ENCODE measurements around the gene PCCA. TPM values are rescaled to one million over a fixed set of nuclear protein-coding genes. Genes with fewer than 3 reads are reported as not detected.
"Not testable (repeated sequence)": the region's sequence is repeated elsewhere in the genome, so short reads cannot be mapped to it uniquely, and the experiment has no call there.

PCCA gene
- total RNA-seq, 1 experiment from 2014 or later, result 22.8 TPM

GRCh38 chr13:100541897-100542825 lies 453.3 kb downstream of the PCCA start:
- DNase-seq (ENCODE audit: low spot score), result no peak

DNA sequence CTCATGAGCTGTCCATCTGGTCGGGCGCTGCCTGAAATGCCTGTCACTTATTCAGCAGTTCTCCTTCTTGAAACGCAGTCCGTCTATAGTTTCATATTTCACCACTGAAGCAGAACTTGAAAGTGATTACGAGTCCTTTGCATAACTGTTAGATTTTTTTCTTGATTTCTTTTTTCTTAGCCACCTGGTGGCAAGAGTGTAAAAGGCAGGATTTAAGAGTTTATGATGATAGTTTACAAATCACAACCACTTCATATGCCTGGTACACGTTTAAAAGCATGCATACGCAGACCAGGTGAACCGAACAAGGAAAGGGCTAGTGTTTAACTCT lies 453.9 kb downstream of the PCCA start:
- peak; percentile 15 for DNase-seq (ENCODE audit: low spot score)

GRCh38 chr13:100543872-100544602 lies 455.1 kb downstream of the PCCA start:
- no peak for DNase-seq (ENCODE audit: low spot score)

GRCh38 chr13:100544866-100545683 lies 456.2 kb downstream of the PCCA start:
- DNase-seq (ENCODE audit: low spot score), result no peak

DNA sequence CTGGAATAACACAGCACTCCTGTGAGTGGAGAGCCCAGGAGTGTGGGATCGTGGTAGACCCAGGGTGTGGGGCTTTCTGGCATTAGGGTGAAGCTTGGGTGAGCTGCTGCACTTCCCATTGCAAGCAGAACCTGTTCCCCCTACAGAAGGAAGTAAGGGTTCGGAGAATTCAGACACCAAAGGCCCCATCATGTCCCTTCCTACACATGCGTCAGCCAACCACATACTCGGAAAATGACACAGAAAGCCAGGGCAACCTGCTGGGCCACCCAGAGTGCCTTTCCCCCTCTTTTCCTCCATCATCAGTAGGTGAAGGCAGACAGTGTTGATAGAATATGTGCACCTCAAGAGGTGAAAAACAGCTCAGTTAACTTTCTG lies 456.8 kb downstream of the PCCA start:
- no peak for DNase-seq (ENCODE audit: low spot score)

- DNase-seq (ENCODE audit: low spot score), result no peak
Observed at GRCh38 chr13:100546713-100547405, 458.0 kb downstream of the PCCA start.

GRCh38 chr13:100547791-100548201 lies 458.9 kb downstream of the PCCA start:
- DNase-seq (ENCODE audit: low spot score), result no peak

GRCh38 chr13:100549316-100549715 lies 460.4 kb downstream of the PCCA start:
- DNase-seq (ENCODE audit: low spot score), result no peak

DNA sequence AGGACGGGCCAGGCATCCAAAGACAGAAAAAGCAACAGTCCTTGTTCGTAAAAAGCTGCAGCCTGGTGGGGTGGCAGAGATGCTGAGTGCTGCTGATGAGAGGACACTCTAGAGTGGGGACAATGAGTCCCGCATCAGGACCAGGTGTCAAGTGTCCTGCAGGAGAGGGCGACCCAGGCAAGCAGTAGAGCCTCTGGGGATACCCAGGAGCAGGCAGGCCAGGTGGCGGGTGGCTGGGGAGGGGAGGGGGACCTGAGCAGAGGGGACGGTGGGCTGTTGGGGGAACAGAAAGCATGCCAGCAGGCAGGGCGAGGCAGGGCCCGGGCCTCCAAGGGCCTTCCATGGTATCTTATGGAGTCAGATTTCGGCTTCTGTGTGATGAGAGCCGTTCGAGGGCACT lies 463.9 kb downstream of the PCCA start:
- no peak for DNase-seq (ENCODE audit: low spot score)

DNA sequence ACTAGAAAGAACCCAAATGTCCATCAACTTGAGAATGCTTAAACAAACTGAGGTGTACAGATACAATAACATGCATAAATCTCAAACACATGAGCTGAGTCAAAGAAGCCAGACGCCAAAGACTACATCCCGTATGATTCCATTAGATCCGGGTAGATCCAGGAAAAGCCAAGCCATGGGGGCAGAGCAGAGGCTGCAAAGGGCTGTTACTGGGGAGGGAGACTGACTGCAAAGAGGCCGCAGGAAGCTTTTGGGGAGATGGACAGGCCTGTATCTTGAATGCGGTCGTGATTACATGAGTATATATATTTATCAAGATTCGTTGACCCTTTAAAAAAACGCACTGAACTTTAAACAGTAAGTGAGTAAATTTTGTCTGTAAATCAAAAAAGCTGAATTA lies 471.0 kb downstream of the PCCA start:
- DNase-seq (ENCODE audit: low spot score), result no peak

GRCh38 chr13:100560498-100561157 lies 471.7 kb downstream of the PCCA start:
- no peak for DNase-seq (ENCODE audit: low spot score)

DNA sequence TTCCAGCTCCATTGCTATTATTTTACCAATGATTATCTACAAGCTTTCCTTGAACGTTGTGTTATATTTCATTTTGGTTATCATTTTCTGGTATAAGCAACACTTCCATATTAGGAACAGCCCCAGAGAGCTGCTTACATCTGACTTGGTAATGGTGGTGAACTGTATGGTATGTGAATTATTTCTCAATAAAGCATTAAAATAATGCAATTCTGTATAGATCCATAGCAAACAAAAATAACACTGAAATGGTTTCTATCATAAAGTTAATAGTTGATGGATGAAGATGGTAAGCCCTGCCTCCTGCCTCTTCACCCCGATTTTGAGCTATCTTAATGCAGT lies 472.2 kb downstream of the PCCA start:
- DNase-seq (ENCODE audit: low spot score), result no peak

DNA sequence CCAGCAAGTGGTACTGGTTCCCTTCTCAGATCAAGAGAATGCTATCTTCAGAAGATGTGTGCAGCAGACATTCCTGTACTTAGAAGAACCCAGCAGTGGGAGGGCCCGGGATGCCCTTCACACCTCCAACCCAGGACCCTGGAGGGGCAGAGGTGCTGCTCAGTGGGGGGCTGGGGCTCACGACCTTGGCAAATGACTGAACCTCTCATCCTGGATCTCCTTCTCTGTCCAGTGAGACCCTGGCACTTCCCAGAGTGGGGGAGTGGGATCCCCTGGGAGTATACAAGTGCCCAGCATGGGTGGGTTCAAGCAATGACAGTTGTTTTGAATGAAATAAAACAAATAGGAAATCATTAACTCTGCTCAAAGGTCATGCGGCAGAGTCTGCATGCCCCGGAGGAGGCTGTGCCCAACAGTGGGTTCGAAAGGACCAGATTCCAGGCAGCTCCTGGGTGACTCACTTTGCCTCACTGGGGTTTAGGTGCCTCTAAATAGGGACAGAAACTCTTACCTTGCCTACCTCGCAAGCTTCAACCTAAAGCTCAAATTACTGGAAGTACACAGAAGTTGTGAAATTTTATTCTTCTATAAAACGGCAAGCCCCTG lies 472.8 kb downstream of the PCCA start:
- no peak for DNase-seq (ENCODE audit: low spot score)

- DNase-seq (ENCODE audit: low spot score), result no peak
Observed at GRCh38 chr13:100563779-100564178, 474.9 kb downstream of the PCCA start.

- DNase-seq (ENCODE audit: low spot score), result no peak
Observed at GRCh38 chr13:100564444-100565223, 475.7 kb downstream of the PCCA start.

- no peak for DNase-seq (ENCODE audit: low spot score)
Observed at GRCh38 chr13:100565286-100565685, 476.4 kb downstream of the PCCA start.

DNA sequence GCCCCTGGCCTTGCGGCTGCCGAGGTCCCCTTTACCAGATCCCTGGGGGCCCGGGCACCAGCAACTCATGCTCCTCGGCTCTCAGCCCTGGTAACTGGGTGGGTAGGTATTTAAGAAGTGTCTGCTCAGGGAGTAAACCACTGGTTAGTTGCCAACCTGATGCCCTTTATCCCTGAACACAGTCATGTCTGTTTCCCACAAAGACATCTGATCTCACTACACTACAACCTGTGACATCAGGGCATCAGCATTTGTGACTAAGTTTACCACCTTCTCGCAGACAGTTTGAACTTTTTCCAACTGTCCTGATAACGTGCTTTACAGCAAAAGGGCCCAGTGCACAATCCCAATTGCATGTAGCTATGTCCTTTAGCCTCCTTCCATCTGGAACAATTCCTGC lies 477.6 kb downstream of the PCCA start:
- DNase-seq (ENCODE audit: low spot score), result peak; percentile 57

GRCh38 chr13:100573121-100573520 lies 484.2 kb downstream of the PCCA start:
- DNase-seq (ENCODE audit: low spot score), result peak; percentile 81

- DNase-seq (ENCODE audit: low spot score), result not testable (repeated sequence)
Observed at GRCh38 chr13:100577239-100577638, 488.3 kb downstream of the PCCA start.

Measured in A172 (cell line).